Aorta (tissue), 5 donors: ENCODE results near the gene CCAR1. TPM values are rescaled to one million over a fixed set of nuclear protein-coding genes. Genes with fewer than 3 reads are reported as not detected.
"Not testable (repeated sequence)": the region's sequence is repeated elsewhere in the genome, so short reads cannot be mapped to it uniquely, and the experiment has no call there.

Experiments used
- ATAC-seq: fragments of 200-7000 bp; cut with Tn5 transposase; one replicate; pipeline ENCODE4 v1.9.1; 2022; ENCODE audit warnings: moderate library complexity; ENCODE audit not compliant: low FRiP score
- DNase-seq, 2 donors: peaks; one replicate each; pipeline ENCODE4 v3.0.0-alpha.2; 2020
- H3K27ac ChIP-seq, 2 donors: one replicate each; pipeline ENCODE4 v1.5.1; 2013; ENCODE audit warnings: low read length in 2 of 2, mild to moderate bottlenecking in 2 of 2, moderate library complexity in 2 of 2, control low read depth in 1 of 2, inconsistent platforms in 1 of 2, low read depth in 1 of 2
- H3K27me3 ChIP-seq, 2 donors: one replicate each; pipeline ENCODE4 v1.6.1; 2013; ENCODE audit warnings: control low read depth in 1 of 2, low read length in 1 of 2, mild to moderate bottlenecking in 1 of 2, moderate library complexity in 1 of 2; ENCODE audit not compliant: insufficient read depth in 2 of 2, control insufficient read depth in 1 of 2
- H3K36me3 ChIP-seq, 2 donors: one replicate each; pipeline ENCODE4 v1.6.1; 2013; ENCODE audit warnings: control low read depth in 1 of 2, low read length in 1 of 2, mild to moderate bottlenecking in 1 of 2; ENCODE audit not compliant: insufficient read depth in 2 of 2, control insufficient read depth in 1 of 2
- H3K4me1 ChIP-seq, 2 donors: one replicate each; pipeline ENCODE4 v1.6.1; 2013; ENCODE audit warnings: low read length in 2 of 2, control low read depth in 1 of 2, mild to moderate bottlenecking in 1 of 2, moderate library complexity in 1 of 2; ENCODE audit not compliant: insufficient read depth in 2 of 2, control insufficient read depth in 1 of 2
- H3K4me3 ChIP-seq, 2 donors: one replicate each; pipeline ENCODE4 v1.5.1; 2013; ENCODE audit warnings: low read length in 2 of 2, control low read depth in 1 of 2, mild to moderate bottlenecking in 1 of 2
- H3K9me3 ChIP-seq: one replicate; pipeline ENCODE4 v1.6.1; 2013; ENCODE audit warnings: mild to moderate bottlenecking, low read length; ENCODE audit not compliant: control insufficient read depth
- WGBS, 2 donors: extraction: QIAGEN DNeasy Blood & Tissue Kit; methylation state at CpG; one replicate each; pipeline ENCODE4 v1.1.7; 2013; 5-methylcytosine and 5-hydroxymethylcytosine counted together
- intact Hi-C, 2 donors: fragments of 100-400 bp; cut with DNase I; formaldehyde crosslinking; loops; one replicate each; pipeline versions ENCODE4 v1.14.2 to v1.15.0; 2022
- microRNA-seq, 2 donors: library from miRNA; unstranded; fragments of <30 nt; microRNA quantifications; one replicate each; pipeline ENCODE4 v1.2.0, GENCODE V29; 2020
- polyA plus RNA-seq, 2 donors: library from polyadenylated mRNA; stranded (reverse); fragments of 200-250 nt; gene quantifications; one replicate each; pipeline ENCODE4 v1.2.3, GENCODE V29; 2013
- total RNA-seq, 2 donors: library from RNA; stranded (reverse); fragmentation: NEBNext Ultra II Directional; extraction: Animal tissue kit (Norgen Biotek cat#: 25700); gene quantifications; one replicate each; pipeline ENCODE4 v1.2.1, GENCODE V29; 2021
- donor health status: healthy with polysubstance abuse.
- donor health status: Bipolar disorder and iron deficiency.
- donor health status: DM: no; HTN: no; CAD: no.
- donor health status: DM: no; HTN: no; CAD: no.
- donor health status: DM: yes; HTN: yes; CAD: no.

CCAR1 gene
- total and polyA plus RNA-seq, 4 donors = 14.7 to 71.1 (median 49.7) TPM

DNA sequence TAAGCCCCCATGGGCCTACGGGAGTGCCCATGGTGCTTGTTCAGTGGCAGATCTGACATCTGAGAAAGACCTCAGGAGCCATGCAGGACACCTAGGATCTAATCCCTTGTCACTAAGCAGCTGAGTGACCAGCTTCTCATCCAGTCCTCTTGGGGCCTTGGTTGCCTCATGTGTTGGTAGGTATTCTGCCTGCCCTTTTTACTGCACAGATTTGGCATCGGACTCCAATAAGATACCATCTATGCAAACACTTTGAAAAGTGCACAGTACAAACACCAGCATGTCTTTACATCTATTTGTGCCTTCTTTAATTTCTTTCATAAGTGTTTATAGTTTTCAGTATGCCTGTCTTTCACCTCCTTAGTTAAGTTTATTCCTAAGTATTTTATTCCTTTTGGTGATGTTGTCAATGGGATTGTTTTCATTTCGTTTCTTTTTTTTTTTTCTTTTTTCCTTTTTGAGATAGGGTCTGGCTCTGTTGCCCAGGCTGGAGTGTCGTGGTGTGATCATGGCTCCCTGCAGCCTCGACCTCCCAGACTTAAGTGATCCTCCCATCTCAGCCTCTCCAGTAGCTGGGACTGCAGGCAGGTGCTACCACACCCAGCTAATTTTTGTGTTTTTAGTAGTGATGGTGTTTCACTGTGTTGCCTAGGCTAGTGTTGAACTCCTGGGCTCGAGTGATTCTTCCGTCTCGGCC, 116.7 kb downstream of the CCAR1 start:
- WGBS, 2 donors = 86 to 87% methylated on average over 8 of the region's 8 CpGs
- no peaks in the 10 kb centered on the region for H3K36me3 ChIP-seq
- H3K27me3 ChIP-seq = no peaks in the 10 kb centered on the region
- no peaks in the 10 kb centered on the region for H3K4me1 ChIP-seq
- ATAC-seq = no peak
- H3K27ac ChIP-seq = no peak overlapping the region
- intact Hi-C loops = no loop called here
- H3K4me3 ChIP-seq = no peak overlapping the region
- no peaks in the 10 kb centered on the region for H3K9me3 ChIP-seq
- DNase-seq = no peak

DNA sequence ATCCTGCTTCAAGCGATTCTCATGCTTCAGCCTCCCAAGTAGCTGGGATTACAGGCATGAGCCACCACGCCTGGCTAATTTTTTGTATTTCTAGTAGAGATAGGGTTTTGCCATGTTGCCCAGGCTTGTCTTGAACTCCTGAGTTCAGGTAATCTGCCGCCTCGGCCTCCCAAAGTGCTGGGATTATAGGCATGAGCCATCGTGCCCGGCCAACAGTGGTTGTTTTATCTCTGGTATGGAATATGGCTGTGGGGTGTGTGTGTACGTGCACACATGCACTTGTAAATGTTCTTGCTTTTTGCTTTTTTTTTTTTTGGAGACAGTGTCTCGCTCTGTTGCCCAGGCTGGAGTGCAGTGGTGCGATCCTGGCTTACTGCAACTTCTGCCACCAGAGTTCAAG, 119.6 kb downstream of the CCAR1 start:
- H3K4me1 ChIP-seq, H3K4me3 ChIP-seq, H3K9me3 ChIP-seq, H3K27ac ChIP-seq, intact Hi-C loops, H3K36me3 ChIP-seq, ATAC-seq, H3K27me3 ChIP-seq: not testable (repeated sequence)
- peak in 1 of 2 donors; percentile 51 for DNase-seq
- 96 to 97% methylated on average over 9 of the region's 9 CpGs for WGBS, 2 donors

Small RNAs within 50 kb of the gene (microRNA-seq; reads per million reads assigned to microRNA genes)
- gene MIR1254-1 = 0 reads per million in 2 donors

Other genes with a start within 250 kb of the CCAR1 start
- 1 to 10 TPM; 3.9 to 5.9 TPM for gene DNA2, start 249.3 kb upstream of the CCAR1 start, total RNA-seq
- 1 to 10 TPM in 1 of 2 donors, under 1 TPM in 1; 0.64 to 2.5 TPM for gene DNA2, start 249.3 kb upstream of the CCAR1 start, polyA plus RNA-seq
- 10 to 100 TPM; 20.7 to 29.1 TPM for gene SLC25A16, start 193.7 kb upstream of the CCAR1 start, total RNA-seq
- 1 to 10 TPM; 5.5 to 9.0 TPM for gene SLC25A16, start 193.7 kb upstream of the CCAR1 start, polyA plus RNA-seq
- 1 to 10 TPM; 2.2 to 3.6 TPM for gene TET1, start 160.9 kb upstream of the CCAR1 start, total RNA-seq
- gene TET1, start 160.9 kb upstream of the CCAR1 start, polyA plus RNA-seq = under 1 TPM; 0.18 to 0.25 TPM
- gene STOX1, start 106.3 kb downstream of the CCAR1 start, total RNA-seq = under 1 TPM; 0.27 to 0.39 TPM
- not detected for gene STOX1, start 106.3 kb downstream of the CCAR1 start, polyA plus RNA-seq
- 10 to 100 TPM; 32.0 to 36.5 TPM for gene DDX50, start 180.1 kb downstream of the CCAR1 start, total RNA-seq
- 10 to 100 TPM; 34.0 to 39.8 TPM for gene DDX50, start 180.1 kb downstream of the CCAR1 start, polyA plus RNA-seq
- gene DDX21, start 234.9 kb downstream of the CCAR1 start, total RNA-seq = 10 to 100 TPM; 34.9 to 52.4 TPM
- 10 to 100 TPM; 13.7 to 22.0 TPM for gene DDX21, start 234.9 kb downstream of the CCAR1 start, polyA plus RNA-seq